HepG2 (cell line): ENCODE results near the gene NEAT1. TPM values are rescaled to one million over a fixed set of nuclear protein-coding genes. Genes with fewer than 3 reads are reported as not detected.
A peak's percentile ranks its signal among the peaks of the same experiment; 100 is the strongest.

ENCODE experiments used
- ATRX ChIP-seq: sonication (generic); formaldehyde crosslinking; IDR thresholded peaks from 2 replicates; pipeline ENCODE4 v1.4.0; 2020; ENCODE audit warnings: missing genetic modification reagents, borderline replicate concordance
- CHD2 ChIP-seq: IDR thresholded peaks from 2 replicates; pipeline ENCODE4 v1.6.1; 2011; ENCODE audit warnings: low read depth, low read length, improper control_type of control experiment
- EHMT2 ChIP-seq: fragments of 200-600 bp; sonication (generic); IDR thresholded peaks from 2 replicates; pipeline ENCODE4 v1.7.0; 2017; ENCODE audit warnings: antibody characterized with exemption, low read depth, low read length, borderline replicate concordance
- FOXM1 ChIP-seq: sonication (generic); formaldehyde crosslinking; IDR thresholded peaks from 2 replicates; pipeline ENCODE4 v1.5.0; 2020; ENCODE audit warnings: missing genetic modification reagents
- HDAC2 ChIP-seq: sonication (generic); formaldehyde crosslinking; IDR thresholded peaks from 2 replicates; pipeline ENCODE4 v1.4.0; 2020; ENCODE audit warnings: missing genetic modification reagents
- HHEX ChIP-seq: IDR thresholded peaks from 2 replicates; pipeline ENCODE4 v1.6.1; 2016; ENCODE audit warnings: control low read depth
- HNRNPL ChIP-seq: fragments of 200-400 bp; formaldehyde crosslinking; IDR thresholded peaks from 2 replicates; pipeline ENCODE4 v1.6.1; 2017; ENCODE audit warnings: mild to moderate bottlenecking, low read depth, low read length
- HNRNPLL ChIP-seq: fragments of 200-400 bp; formaldehyde crosslinking; IDR thresholded peaks from 2 replicates; pipeline ENCODE4 v1.6.1; 2017; ENCODE audit warnings: mild to moderate bottlenecking, low read depth, low read length; ENCODE audit not compliant: poor library complexity, severe bottlenecking
- MAFF ChIP-seq: IDR thresholded peaks from 2 replicates; pipeline ENCODE4 v1.6.1; 2011; ENCODE audit warnings: low read depth, low read length, improper control_type of control experiment
- MBNL3 ChIP-seq: fragments of 250-450 bp; sonication (Bioruptor Pico); conservative IDR thresholded peaks from 2 replicates; pipeline ENCODE4 v1.8.0; 2022; ENCODE audit warnings: mild to moderate bottlenecking, inconsistent platforms
- PITX1 ChIP-seq: sonication (generic); formaldehyde crosslinking; IDR thresholded peaks from 2 replicates; pipeline ENCODE4 v1.5.1; 2020; ENCODE audit warnings: mild to moderate bottlenecking, missing genetic modification reagents
- SALL2 ChIP-seq: sonication (generic); formaldehyde crosslinking; IDR thresholded peaks from 2 replicates; pipeline ENCODE4 v1.8.1; 2023; ENCODE audit warnings: mild to moderate bottlenecking, missing genetic modification reagents, inconsistent platforms
- SMAD3 ChIP-seq: sonication (generic); formaldehyde crosslinking; IDR thresholded peaks from 2 replicates; pipeline ENCODE4 v1.4.0; 2020; ENCODE audit warnings: missing genetic modification reagents
- TGIF2 ChIP-seq: IDR thresholded peaks from 2 replicates; pipeline ENCODE4 v1.6.1; 2016; ENCODE audit warnings: control low read depth, missing compliant biosample characterization
- ZBTB25 ChIP-seq: IDR thresholded peaks from 2 replicates; pipeline ENCODE4 v1.6.1; 2018; ENCODE audit warnings: missing genetic modification reagents
- ZFX ChIP-seq: sonication (generic); formaldehyde crosslinking; IDR thresholded peaks from 2 replicates; pipeline ENCODE4 v1.4.0; 2020; ENCODE audit warnings: mild to moderate bottlenecking, low read depth, missing genetic modification reagents, moderate library complexity
- ZNF768 ChIP-seq: sonication (generic); formaldehyde crosslinking; IDR thresholded peaks from 2 replicates; pipeline ENCODE4 v1.4.0; 2020; ENCODE audit warnings: missing genetic modification reagents
- polyA plus RNA-seq, 8 experiments: library from polyadenylated mRNA; depleted of rRNA in 3 of 8; stranded (reverse) in 7 of 8; unstranded in 1 of 8; fragments of >200 nt; fragmentation: Illumina TruSeq in 4 of 8; extraction: Trizol in 4 of 8; gene quantifications; 2 replicates each; pipeline versions ENCODE4 v1.2.1 to v1.2.3, GENCODE V29; 2011 to 2016; ENCODE audit warnings: low read depth in 4 of 8, missing spikeins in 1 of 8, mixed read lengths in 1 of 8; ENCODE audit not compliant: insufficient read depth in 1 of 8
- total RNA-seq, 5 experiments: library from RNA; depleted of rRNA; stranded (reverse); fragments of >200 nt; fragmentation: Illumina TruSeq; extraction: Trizol; gene quantifications; 2 replicates each; pipeline ENCODE4 v1.2.3, GENCODE V29; 2016; ENCODE audit warnings: low read depth in 1 of 5
- TF ChIP-seq, protein P1 (sequence below): sonication (generic); formaldehyde crosslinking; IDR thresholded peaks from 2 replicates; pipeline ENCODE4 v1.4.0; 2020; ENCODE audit warnings: low read depth, mild to moderate bottlenecking, missing genetic modification reagents
- TF ChIP-seq, protein P2 (sequence below): sonication (generic); formaldehyde crosslinking; IDR thresholded peaks from 2 replicates; pipeline ENCODE4 v1.4.0; 2020; ENCODE audit warnings: mild to moderate bottlenecking, missing genetic modification reagents
- TF ChIP-seq, protein P3 (sequence below): IDR thresholded peaks from 2 replicates; pipeline ENCODE4 v1.6.1; 2012; ENCODE audit warnings: low read depth, low read length, improper control_type of control experiment
- TF ChIP-seq, protein P4 (sequence below): IDR thresholded peaks from 2 replicates; pipeline ENCODE4 v1.6.1; 2016; ENCODE audit warnings: low read depth, missing genetic modification reagents, missing compliant biosample characterization

NEAT1 gene
- total and polyA plus RNA-seq, 2 of the 13 experiments (the other 11 are each of a cell fraction or from before 2014, with no cell fraction given), result 20.5 to 41.2 TPM

DNA sequence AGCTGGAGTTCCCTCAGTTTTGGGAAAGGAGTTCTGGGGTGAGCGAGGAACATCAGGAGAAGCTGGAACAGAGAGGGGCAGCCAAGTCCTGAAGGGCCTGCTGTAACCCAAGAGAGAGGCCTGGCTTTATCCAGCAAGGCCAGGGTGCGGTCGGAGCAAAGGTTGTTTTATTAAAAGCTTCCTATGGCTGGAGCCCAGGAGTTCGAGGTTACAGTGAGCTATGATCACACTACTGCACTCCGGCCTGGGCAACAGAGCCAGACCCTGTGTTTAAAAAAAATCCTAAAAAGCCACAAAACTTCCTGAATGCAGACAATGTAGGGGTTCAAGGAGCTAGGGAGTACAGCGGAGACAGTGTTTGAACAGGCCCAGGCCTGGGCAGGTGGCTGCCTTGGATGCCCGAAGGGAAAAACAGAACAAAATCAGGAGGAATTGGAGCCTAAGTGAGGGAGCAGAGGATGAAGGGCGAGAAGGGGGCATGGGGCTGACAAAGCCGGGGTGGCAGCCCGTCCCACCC lies 54.1 kb downstream of the NEAT1 start (continued):
- TF ChIP-seq, protein P1, sequence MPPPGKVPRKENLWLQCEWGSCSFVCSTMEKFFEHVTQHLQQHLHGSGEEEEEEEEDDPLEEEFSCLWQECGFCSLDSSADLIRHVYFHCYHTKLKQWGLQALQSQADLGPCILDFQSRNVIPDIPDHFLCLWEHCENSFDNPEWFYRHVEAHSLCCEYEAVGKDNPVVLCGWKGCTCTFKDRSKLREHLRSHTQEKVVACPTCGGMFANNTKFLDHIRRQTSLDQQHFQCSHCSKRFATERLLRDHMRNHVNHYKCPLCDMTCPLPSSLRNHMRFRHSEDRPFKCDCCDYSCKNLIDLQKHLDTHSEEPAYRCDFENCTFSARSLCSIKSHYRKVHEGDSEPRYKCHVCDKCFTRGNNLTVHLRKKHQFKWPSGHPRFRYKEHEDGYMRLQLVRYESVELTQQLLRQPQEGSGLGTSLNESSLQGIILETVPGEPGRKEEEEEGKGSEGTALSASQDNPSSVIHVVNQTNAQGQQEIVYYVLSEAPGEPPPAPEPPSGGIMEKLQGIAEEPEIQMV (CRISPR knock-in tag), result no peak
- TF ChIP-seq, protein P2, sequence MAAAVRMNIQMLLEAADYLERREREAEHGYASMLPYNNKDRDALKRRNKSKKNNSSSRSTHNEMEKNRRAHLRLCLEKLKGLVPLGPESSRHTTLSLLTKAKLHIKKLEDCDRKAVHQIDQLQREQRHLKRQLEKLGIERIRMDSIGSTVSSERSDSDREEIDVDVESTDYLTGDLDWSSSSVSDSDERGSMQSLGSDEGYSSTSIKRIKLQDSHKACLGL, result no peak
- TF ChIP-seq ZBTB25, result no peak
- 0 out of 2 replicates have a peak, but pooled peaks have one; percentile 0 for TF ChIP-seq PITX1 (CRISPR knock-in tag)
- TF ChIP-seq MBNL3 (CRISPR knock-in tag), result no peak
- TF ChIP-seq TGIF2 (CRISPR knock-in tag), result no peak
- no peak for TF ChIP-seq HNRNPLL
- TF ChIP-seq MAFF, result no peak
- peak; percentile 63 for TF ChIP-seq ZFX (CRISPR knock-in tag)
- TF ChIP-seq HDAC2 (CRISPR knock-in tag), result no peak
- TF ChIP-seq SMAD3 (CRISPR knock-in tag), result peak; percentile 28; the same call in 1 of the 2 replicates
- TF ChIP-seq SALL2, result 0 out of 2 replicates have a peak, but pooled peaks have one; percentile 27
- TF ChIP-seq, protein P3, sequence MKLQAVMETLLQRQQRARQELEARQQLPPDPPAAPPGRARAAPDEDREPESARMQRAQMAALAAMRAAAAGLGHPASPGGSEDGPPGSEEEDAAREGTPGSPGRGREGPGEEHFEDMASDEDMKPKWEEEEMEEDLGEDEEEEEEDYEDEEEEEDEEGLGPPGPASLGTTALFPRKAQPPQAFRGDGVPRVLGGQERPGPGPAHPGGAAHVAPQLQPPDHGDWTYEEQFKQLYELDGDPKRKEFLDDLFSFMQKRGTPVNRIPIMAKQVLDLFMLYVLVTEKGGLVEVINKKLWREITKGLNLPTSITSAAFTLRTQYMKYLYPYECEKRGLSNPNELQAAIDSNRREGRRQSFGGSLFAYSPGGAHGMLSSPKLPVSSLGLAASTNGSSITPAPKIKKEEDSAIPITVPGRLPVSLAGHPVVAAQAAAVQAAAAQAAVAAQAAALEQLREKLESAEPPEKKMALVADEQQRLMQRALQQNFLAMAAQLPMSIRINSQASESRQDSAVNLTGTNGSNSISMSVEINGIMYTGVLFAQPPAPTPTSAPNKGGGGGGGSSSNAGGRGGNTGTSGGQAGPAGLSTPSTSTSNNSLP, result no peak
- TF ChIP-seq HNRNPL, result no peak; the same call in 1 of the 2 replicates
- no peak for TF ChIP-seq FOXM1 (CRISPR knock-in tag)
- no peak for TF ChIP-seq CHD2
- TF ChIP-seq HHEX (CRISPR knock-in tag), result no peak
- TF ChIP-seq ATRX (CRISPR knock-in tag), result no peak
- no peak for TF ChIP-seq ZNF768 (CRISPR knock-in tag)
- TF ChIP-seq EHMT2, result no peak
- TF ChIP-seq, protein P4, sequence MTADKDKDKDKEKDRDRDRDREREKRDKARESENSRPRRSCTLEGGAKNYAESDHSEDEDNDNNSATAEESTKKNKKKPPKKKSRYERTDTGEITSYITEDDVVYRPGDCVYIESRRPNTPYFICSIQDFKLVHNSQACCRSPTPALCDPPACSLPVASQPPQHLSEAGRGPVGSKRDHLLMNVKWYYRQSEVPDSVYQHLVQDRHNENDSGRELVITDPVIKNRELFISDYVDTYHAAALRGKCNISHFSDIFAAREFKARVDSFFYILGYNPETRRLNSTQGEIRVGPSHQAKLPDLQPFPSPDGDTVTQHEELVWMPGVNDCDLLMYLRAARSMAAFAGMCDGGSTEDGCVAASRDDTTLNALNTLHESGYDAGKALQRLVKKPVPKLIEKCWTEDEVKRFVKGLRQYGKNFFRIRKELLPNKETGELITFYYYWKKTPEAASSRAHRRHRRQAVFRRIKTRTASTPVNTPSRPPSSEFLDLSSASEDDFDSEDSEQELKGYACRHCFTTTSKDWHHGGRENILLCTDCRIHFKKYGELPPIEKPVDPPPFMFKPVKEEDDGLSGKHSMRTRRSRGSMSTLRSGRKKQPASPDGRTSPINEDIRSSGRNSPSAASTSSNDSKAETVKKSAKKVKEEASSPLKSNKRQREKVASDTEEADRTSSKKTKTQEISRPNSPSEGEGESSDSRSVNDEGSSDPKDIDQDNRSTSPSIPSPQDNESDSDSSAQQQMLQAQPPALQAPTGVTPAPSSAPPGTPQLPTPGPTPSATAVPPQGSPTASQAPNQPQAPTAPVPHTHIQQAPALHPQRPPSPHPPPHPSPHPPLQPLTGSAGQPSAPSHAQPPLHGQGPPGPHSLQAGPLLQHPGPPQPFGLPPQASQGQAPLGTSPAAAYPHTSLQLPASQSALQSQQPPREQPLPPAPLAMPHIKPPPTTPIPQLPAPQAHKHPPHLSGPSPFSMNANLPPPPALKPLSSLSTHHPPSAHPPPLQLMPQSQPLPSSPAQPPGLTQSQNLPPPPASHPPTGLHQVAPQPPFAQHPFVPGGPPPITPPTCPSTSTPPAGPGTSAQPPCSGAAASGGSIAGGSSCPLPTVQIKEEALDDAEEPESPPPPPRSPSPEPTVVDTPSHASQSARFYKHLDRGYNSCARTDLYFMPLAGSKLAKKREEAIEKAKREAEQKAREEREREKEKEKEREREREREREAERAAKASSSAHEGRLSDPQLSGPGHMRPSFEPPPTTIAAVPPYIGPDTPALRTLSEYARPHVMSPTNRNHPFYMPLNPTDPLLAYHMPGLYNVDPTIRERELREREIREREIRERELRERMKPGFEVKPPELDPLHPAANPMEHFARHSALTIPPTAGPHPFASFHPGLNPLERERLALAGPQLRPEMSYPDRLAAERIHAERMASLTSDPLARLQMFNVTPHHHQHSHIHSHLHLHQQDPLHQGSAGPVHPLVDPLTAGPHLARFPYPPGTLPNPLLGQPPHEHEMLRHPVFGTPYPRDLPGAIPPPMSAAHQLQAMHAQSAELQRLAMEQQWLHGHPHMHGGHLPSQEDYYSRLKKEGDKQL (CRISPR knock-in tag), result 0 out of 2 replicates have a peak, but pooled peaks have one; percentile 1
